Stimulated activated naive CD4-positive, alpha-beta T cell treated with Interleukin-2 at 50 U/mL for 16 hours (primary cell): ENCODE measurements around the gene CHRND.

Experiments
- DNase-seq: peaks from one replicate; lab custom pipeline; 2025; lab: John Stamatoyannopoulos, UW

CHRND gene

GRCh38 chr2:232525791-232526371, at the start of gene CHRND:
Gene CHRND (plus strand): TSS chr2:232526160. CDS start chr2:232526216, 56 bp downstream.
- no peak for DNase-seq

- DNase-seq: no peak
Observed at GRCh38 chr2:232476791-232477190, 49.2 kb upstream of the CHRND start.

GRCh38 chr2:232477751-232478510, 48.0 kb upstream of the CHRND start:
- DNase-seq: no peak

DNA sequence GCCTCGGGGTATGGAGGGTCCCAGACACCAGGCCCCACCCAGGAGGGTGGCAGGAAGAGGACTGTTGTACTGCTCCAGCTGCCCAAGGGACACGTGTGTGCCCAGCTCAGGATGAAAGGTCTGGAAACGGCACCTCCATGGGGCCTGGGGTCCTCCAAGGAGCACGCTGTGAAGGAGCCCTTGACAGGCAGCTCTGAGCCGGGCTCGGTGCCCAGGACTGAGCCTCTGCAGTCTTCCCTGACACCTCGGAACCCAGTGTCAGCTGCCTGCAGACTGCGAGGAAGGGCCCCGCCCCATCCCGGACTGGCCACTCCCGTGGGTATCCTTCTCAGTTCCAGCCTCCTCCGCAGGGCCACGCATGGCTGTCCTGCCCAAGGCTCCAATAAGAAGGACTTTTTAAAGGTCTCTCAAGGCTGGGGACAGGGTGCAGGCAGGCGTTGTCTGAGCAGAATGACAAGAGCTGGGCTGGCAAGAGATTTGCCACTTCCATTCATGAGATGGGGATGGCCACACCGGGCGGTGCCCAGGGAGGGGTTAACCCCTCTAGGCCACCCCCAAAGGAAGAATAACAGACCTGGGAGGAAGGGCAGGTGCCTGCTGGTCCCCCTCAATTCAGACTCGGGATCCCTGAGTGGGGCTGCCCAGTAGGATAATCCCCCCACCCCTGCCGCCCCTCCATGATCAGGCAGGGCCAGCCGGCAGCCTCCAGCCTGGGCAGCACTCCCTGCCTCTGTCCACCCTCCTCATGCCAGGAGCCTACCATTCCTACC, 47.2 kb upstream of the CHRND start:
- DNase-seq: no peak

DNA sequence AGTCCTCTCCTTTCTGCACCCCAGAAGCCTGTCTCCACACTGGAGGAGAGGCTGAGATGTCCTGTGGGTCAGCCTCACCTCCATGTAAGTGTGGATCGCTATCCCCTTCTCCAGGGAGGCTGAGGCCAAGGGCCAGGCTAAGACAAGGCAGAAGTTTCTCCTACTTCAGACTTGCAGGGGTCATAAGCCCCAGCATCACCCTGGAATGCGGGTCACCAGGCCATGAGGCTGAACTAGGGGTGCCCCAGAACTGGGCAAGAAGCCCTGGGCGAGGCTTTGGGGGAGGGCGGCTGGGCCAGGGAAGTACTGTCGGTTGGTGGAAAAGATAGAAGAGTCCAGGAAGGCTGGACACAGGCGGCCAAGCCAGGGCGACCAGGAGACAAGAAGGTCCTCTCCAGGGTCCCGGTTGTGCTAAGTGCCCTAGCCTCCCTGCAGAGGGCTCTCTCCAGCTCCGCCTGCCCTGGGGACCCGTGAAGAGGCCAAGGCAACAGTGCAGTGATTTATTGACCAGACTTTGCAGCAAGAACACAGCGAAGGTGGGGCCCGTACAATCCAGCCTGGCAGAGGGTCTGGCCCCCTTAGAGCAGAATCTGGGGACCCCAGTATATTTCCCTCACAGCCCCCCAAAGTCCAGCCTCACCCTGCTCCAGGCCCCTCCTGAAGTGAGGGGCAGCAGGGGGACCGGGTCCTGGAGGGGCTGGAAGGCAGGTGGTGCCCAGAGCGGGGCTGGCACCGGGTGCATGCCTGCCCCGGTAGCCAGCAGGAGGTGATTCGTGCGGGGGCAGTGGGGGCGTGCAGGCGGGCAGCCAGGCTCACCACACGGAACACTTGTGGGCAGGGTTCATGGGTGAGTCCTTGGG, 46.4 kb upstream of the CHRND start:
- no peak for DNase-seq

DNA sequence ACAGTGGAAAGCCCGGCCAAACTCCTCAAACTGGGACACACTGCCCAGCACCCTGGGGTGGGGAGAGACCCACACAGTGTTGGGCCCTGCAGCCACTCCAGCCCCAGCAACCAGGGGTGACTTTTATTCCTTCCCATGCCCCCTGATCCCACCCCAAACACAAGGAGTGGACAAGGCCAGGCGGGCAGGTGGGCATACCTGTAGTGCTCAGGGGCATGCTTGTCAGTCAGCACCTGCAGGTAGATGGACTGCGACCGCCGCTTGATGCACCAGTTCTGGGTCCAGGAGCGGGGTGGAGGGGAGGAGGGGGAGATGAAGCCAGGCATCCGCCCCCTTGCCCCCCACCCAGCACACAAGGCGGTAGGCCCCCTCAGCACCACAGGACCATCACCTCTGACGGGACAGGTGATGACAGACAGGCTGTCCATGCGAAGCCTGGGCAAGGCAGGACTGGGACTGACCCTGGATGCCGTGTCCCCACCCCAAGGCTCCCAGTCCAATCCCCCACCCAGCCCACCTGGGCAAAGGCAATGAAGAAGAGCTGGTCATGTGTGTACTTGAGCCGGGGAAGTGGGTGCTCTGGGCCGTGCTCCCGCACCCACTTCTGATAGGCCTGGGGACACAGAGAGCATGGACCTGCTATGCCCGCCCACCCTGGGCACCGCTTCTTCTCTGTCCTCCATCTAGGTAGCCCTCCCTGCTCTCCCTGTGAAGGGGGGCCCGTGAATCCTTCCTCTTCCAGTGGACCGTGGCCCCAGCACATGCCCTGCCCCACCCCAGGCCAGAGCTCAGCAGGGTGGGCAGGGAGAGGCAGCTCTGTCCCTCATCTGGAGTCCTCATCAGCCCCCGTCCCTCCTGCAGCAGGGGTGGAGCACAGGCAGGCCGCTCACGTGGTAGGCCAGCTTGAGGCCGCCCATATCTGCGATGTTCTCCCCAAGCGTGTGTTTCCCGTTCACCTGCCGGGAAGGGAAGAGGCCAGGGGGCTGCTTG, 45.5 kb upstream of the CHRND start:
- no peak for DNase-seq

- DNase-seq: no peak
Observed at GRCh38 chr2:232481322-232482140, 44.4 kb upstream of the CHRND start.

DNA sequence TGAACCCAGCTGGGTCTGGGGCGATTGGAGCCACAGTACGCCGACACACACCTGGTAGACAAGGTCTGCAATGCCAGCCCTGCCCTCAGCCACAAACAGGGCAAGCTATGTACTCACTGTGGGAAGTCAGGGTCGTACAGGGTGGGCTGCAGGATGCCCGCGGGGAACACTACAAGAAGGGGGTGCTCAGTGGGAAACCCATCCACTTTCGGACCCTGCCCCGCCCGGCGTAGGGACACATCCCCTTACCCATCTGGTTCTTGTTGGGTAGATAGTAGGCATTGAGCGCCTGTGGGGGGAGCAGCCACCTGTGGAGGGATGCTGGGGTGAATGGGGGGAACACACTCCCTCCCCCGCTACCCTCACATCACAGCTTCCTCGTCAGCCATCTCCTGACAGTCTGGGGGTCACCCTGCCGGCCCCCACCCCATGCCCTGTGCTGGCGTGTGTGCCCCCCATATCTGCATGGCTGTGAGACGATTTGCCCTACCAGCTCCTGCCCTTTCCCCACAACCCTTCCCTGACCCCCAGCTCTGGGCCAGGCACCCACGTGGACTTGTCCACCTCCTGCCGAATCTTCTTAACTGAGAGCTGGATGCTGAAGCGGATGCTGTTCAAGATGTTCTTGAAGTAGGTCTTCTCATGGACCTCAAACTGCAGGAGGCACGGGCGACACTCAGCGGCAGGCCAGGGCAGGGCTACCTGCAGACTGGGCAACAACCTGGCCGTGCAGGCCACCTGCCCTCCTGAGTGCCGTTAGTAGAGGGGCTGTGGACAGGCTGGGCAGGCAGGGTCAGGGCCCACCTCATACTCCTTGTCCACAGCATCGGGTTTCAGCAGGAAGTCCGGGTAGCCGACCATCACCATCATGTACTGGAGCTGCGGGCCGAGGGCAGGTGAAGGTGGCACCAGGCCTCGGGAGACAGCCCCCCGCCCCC, 43.4 kb upstream of the CHRND start:
- no peak for DNase-seq

- no peak for DNase-seq
Observed at GRCh38 chr2:232483311-232483922, 42.5 kb upstream of the CHRND start.

- no peak for DNase-seq
Observed at GRCh38 chr2:232483923-232484627, 41.9 kb upstream of the CHRND start.

GRCh38 chr2:232484628-232485347, 41.2 kb upstream of the CHRND start:
- no peak for DNase-seq

DNA sequence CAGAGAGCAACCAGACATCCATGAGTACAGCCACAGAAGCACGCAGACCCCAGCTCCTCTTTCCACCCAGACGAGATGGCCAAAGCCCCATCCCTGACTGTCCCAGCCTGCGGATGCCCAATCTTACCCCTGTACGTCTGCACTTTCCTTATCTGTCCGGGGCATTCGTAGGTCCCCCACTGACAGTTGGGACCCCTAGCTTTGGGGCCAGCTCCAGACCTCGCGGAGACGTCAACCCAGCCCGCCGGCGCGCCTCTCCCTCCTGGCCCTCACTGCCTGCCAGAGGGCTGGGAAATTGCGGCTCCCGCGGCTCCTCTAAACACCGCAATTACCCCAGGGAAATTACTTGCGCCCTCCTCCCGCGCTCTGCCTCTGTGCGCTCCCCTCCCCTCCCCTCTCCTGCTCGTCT, 40.6 kb upstream of the CHRND start:
- no peak for DNase-seq

GRCh38 chr2:232485757-232486557, 40.0 kb upstream of the CHRND start:
- no peak for DNase-seq

GRCh38 chr2:232486558-232487384, 39.2 kb upstream of the CHRND start:
- no peak for DNase-seq

DNA sequence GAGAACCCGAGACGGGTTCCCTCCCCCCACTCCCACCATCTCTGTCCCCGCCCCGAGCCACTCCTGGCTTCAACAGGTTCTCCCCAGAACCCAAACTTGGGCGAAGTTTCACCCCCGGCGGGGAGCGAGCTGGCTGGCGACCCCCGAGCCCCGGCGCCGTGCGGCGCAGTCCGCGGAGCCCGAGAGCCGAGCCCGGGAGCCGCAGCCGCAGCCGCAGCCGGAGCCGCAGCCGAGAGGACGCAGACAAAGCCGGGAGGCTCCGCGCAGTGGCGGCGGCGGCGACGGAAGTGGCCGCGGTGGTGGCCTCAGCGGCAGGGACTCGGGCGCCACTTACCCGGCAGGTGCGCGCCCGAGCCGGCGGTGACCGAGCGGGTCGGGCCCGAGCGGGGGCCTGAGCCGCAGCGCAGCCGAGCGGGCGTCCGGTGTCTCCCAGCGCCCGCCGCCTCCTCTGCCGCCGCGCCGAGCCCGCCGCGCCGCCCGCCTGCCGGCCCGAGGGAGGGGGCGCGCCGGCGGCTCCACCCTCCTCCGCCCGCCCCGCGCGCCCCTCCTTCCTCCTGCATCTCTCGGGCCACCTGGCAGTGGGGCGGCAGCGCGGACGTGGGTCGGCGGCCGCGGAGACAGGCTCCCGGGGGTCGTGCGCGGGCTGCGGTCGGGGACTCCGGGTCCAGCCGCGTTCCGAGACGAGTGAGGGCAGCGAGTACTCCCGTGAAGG, 38.4 kb upstream of the CHRND start, which contains the start of gene ECEL1:
TSS of gene ECEL1 (minus strand) at position 450 of the 712 bp plus-strand sequence. CDS start 1,181 bp downstream, outside the sequence.
- DNase-seq: no peak
